LNCAP (cell line): ENCODE measurements around the gene WSB2.

Experiments
- TF ChIP-seq, protein P1 (sequence below): fragments of 450-650 bp; IDR thresholded peaks from 2 replicates; pipeline ENCODE4 v1.5.1; 2017; ENCODE audit warnings: mild to moderate bottlenecking

WSB2 gene

GRCh38 chr12:118059341-118060191, 1.4 kb downstream of the WSB2 start:
- TF ChIP-seq, protein P1, sequence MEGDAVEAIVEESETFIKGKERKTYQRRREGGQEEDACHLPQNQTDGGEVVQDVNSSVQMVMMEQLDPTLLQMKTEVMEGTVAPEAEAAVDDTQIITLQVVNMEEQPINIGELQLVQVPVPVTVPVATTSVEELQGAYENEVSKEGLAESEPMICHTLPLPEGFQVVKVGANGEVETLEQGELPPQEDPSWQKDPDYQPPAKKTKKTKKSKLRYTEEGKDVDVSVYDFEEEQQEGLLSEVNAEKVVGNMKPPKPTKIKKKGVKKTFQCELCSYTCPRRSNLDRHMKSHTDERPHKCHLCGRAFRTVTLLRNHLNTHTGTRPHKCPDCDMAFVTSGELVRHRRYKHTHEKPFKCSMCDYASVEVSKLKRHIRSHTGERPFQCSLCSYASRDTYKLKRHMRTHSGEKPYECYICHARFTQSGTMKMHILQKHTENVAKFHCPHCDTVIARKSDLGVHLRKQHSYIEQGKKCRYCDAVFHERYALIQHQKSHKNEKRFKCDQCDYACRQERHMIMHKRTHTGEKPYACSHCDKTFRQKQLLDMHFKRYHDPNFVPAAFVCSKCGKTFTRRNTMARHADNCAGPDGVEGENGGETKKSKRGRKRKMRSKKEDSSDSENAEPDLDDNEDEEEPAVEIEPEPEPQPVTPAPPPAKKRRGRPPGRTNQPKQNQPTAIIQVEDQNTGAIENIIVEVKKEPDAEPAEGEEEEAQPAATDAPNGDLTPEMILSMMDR, result no peak

GRCh38 chr12:118058881-118059280, 2.1 kb downstream of the WSB2 start:
- TF ChIP-seq, protein P1, result no peak

GRCh38 chr12:118058227-118058626, 2.8 kb downstream of the WSB2 start:
- TF ChIP-seq, protein P1, result no peak

DNA sequence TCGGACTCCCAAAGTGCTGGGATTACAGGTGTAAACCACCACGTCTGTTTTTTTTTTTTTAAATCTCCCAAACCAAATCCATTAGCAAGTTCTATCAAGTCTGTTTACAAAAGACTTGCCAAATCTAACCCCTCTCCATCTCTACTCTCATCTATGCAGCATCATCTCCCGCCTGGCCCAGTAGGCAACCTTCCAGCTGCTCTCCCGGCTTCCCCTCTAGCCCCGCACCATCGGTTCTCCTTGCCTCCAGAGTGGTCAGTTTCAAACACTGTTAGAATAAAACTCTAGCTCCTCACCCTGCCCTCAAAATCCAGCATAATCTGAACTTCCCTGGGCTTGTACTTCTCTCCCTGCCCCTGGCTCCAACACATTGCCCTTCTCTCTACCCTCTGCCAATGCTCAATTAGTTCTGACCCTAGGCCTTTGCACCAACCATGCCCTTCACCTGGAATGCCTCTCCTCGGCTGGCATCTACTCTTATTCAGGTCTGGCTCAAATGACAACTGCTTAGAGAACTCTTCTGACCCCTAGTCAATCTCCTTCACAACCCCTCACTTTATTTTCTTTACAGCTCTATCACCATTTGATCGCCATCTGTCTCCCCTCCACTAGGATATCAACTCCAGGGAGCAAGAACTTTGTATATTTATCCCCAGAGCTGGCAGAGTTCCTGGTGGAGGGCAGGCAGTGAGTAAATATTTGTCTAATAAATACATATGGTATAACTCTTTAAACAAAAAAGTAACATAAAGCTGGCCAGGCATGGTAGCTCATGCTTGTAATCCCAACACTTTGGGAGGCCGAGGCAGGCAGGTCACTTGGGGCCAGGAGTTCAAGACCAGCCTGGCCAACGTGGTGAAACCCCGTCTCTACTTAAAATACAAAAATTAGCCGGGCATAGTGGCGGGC, 4.9 kb downstream of the WSB2 start:
- TF ChIP-seq, protein P1, result no peak

DNA sequence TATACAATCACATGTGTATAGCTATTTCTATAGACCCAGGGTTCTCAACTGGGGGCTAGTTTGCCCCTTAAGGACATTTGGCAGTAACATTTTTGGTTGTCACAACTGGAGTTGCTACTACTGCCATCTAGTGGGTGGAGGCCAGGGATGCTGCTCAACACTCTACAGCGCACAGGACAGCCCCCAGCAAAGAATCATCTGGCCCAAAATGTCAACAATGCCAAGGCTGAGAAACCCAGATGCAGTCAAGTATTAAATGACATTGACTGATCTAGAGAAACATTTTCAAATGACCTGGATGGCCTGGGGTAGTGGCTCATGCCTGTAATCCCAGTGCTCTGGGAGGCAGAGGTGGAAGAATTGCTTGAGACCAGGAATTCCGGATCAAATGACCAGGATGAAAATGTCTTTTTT, 5.8 kb downstream of the WSB2 start:
- TF ChIP-seq, protein P1, result peak; percentile 66

DNA sequence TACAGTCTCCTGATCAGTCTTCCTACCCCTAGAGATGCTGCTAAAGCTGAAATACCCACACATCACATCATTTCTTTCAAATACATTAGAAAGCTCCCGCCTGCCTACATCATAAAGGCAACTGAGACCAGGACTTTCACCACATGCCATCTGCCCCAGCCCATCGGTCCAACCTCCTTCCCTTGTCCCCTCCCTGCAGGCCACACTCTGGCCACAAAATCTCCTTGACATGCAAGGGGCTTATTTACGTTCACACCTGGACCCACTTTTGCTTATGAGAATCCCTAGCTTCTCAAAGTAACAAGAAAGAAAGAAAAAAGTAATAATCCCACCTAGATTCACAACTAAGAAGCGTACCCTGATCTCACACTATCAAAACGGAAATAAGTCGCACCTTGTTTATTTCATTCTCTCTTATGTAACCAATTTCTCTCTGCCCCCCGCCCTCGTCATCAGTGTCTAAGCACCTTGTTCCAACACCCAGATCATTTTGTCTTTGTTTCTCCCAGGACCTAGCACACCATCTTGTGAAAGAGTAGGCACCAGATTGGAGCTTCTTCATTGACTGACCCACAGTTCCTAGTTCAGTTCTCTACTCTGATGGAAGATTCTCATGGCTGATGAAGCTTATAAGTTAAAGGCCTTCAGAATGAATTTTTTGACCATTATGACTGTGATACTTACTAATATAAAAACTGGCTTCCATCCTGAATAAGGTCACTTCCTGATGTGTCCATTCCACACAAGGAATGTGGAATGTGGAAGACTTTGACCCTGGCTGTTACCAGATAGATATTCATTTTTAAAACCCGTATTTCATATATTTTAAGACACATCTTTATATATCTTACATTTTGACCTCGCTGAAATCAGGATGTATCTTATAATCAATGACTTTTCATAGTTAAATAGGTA, 7.7 kb downstream of the WSB2 start:
- TF ChIP-seq, protein P1, result no peak
